Measurements from ENCODE around the gene PCDHGA5.

DNA sequence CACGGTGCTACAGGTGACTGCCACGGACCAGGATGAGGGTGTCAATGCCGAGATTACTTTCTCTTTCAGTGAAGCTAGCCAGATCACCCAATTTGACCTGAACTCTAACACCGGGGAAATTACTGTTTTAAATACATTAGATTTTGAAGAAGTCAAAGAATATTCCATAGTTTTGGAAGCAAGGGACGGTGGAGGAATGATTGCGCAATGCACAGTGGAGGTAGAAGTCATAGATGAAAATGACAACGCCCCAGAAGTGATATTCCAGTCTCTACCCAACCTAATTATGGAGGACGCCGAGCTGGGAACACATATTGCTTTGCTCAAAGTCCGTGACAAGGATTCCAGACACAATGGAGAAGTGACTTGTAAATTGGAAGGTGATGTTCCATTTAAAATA lies 24.7 kb downstream of the PCDHGA5 start:
- no peak for TF ChIP-seq POLR2AphosphoS5 (IDR thresholded peaks at IDR 0.05; ENCODE audit: borderline replicate concordance, low read depth, low read length)
- no peak for TF ChIP-seq EZH2 (IDR thresholded peaks at IDR 0.05)
- no peak for TF ChIP-seq FOXP2 (optimal IDR thresholded peaks at IDR 0.05; ENCODE audit: control extremely low read depth, extremely low read length, insufficient read depth)

Data from SK-N-MC (cell line).